ENCODE measurements around the gene ZFP30. TPM values are rescaled to one million over a fixed set of nuclear protein-coding genes. Genes with fewer than 3 reads are reported as not detected.
A peak's percentile ranks its signal among the peaks of the same experiment; 100 is the strongest.
"Not testable (repeated sequence)": the region's sequence is repeated elsewhere in the genome, so short reads cannot be mapped to it uniquely, and the experiment has no call there.

Gene ZFP30
- total RNA-seq, 1 donor from 2014 or later = 16.4 TPM

DNA sequence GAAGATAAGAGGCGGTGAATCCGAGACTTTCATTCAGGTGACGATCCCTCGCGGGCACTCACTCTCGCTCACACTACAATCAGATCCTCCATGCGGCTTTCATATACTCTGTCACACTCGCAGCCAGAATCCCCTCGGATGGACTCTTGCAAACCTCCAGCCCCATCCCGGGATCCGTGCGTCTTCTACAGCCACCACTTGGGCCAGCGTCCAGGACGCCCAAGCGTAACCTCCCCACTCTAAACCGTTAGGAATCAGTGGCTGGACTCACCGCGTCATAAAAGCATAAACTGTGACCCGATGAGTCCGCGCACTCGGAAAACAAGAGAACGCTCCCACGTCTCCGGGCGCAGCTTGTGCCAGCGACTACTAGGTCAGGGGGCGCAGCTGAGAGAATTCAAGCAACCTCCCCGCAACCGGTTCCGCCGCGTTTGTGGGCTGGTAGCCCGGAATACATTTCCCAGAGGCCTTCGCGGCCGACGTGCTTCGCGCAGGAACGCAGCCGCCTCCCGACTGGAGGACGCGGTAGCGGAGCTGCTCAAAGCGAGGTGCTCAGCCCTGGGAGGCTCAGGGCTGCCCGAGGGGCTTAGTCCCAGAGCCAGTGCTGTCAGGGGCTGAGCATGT is 36.7 kb upstream of the ZFP30 start:
- Mint-ChIP-seq H3K4me3 (peak overlapping the region; percentile 94), H3K36me3 (ENCODE audit: low read depth) (peaks cover 14% of the 10 kb centered on the region), H3K9me3 (peaks cover 6% of the 10 kb centered on the region), H3K4me1 (peaks cover 10% of the 10 kb centered on the region), H3K27me3 (no peaks in the 10 kb centered on the region), H3K27ac (peak overlapping the region; percentile 86)
- ChIA-PET POLR2A (interaction anchor here (0.6 to 1.9 kb wide), 10 partner anchors 14 to 1637 kb away, joined by 3 to 9 read pairs (median 4); partner anchors contain the start of genes ZNF260, ZNF540, ZNF570 and ZNF571), CTCF (no interaction called here)
- DNase-seq = peak; percentile 69
- ATAC-seq (ENCODE audit: low read depth) = peak; percentile 94
- intact Hi-C loops (cut with micrococcal nuclease) = loop anchor here (1.0 to 2.0 kb wide), 7 partner anchors 27 to 375 kb away; partner anchors contain the start of genes ZFP30, ZNF527, ZNF540 and ZNF569
- no peak for TF ChIP-seq CTCF (IDR thresholded peaks at IDR 0.05)

GRCh38 chr19:37683520-37683919 is 28.3 kb upstream of the ZFP30 start:
- ChIA-PET POLR2A (no interaction called here), CTCF (no interaction called here)
- Mint-ChIP-seq H3K9me3 (peaks cover 18% of the 10 kb centered on the region), H3K27ac (no peak overlapping the region), H3K36me3 (ENCODE audit: low read depth) (peaks cover 25% of the 10 kb centered on the region), H3K4me1 (no peaks in the 10 kb centered on the region), H3K4me3 (no peak overlapping the region), H3K27me3 (no peaks in the 10 kb centered on the region)
- ATAC-seq (ENCODE audit: low read depth) (no peak), DNase-seq (no peak)
- TF ChIP-seq CTCF (IDR thresholded peaks at IDR 0.05) = no peak
- intact Hi-C loops (cut with micrococcal nuclease) = no loop called here

DNA sequence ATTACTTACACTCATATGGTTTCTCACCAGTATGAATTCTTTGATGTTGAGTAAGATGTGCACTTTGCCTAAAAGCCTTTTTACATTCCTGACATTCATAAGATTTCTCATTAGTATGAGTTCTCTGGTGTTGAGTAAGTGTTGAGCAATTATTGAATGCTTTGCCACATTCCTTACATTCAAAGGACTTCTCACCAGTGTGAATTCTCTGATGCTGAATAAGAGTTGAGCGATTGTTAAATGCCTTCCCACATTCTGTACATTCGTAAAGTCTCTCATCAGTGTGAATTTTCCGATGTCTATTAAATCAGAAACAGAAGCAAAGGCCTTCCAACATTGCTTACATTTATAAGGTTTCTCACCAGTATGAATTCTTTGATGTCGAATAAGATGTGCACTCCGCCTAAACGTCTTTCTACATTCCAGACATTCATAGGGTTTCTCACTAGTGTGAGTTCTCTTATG is 14.2 kb upstream of the ZFP30 start:
- POLR2A ChIA-PET = no interaction called here

GRCh38 chr19:37657157-37657556 is 1.9 kb upstream of the ZFP30 start:
- CTCF ChIA-PET = interaction anchor here (0.8 kb wide), 1 partner anchor 59 kb away, joined by 3 read pairs; no protein-coding TSS in a partner anchor
- intact Hi-C loops (cut with micrococcal nuclease) = loop anchor here (5.0 to 10.0 kb wide), 2 partner anchors 440 to 1542 kb away; partner anchors contain the start of genes OVOL3, POLR2I, TBCB and ZNF383
- POLR2A ChIA-PET = interaction anchor here (0.7 to 1.0 kb wide), 3 partner anchors 62 to 129 kb away, joined by 4 to 6 read pairs (median 5); partner anchors contain the start of gene ZNF573
- ATAC-seq (ENCODE audit: low read depth); H3K9me3 Mint-ChIP-seq; H3K27me3 Mint-ChIP-seq; H3K27ac Mint-ChIP-seq; H3K36me3 Mint-ChIP-seq (ENCODE audit: low read depth); DNase-seq: not testable (repeated sequence)
- Mint-ChIP-seq H3K4me3 (peak overlapping the region; percentile 95), H3K4me1 (peaks cover 28% of the 10 kb centered on the region)

More for the DNA sequence above, 14.2 kb upstream of the ZFP30 start:
- Mint-ChIP-seq H3K27me3 (no peaks in the 10 kb centered on the region), H3K27ac (no peak overlapping the region), H3K4me3 (no peak overlapping the region), H3K36me3 (ENCODE audit: low read depth) (peaks cover 21% of the 10 kb centered on the region), H3K9me3 (peaks cover 21% of the 10 kb centered on the region), H3K4me1 (no peaks in the 10 kb centered on the region)
- CTCF ChIA-PET = no interaction called here
- DNase-seq = no peak
- TF ChIP-seq CTCF (IDR thresholded peaks at IDR 0.05) = no peak
- intact Hi-C loops (cut with micrococcal nuclease) = no loop called here
- ATAC-seq (ENCODE audit: low read depth) = no peak

DNA sequence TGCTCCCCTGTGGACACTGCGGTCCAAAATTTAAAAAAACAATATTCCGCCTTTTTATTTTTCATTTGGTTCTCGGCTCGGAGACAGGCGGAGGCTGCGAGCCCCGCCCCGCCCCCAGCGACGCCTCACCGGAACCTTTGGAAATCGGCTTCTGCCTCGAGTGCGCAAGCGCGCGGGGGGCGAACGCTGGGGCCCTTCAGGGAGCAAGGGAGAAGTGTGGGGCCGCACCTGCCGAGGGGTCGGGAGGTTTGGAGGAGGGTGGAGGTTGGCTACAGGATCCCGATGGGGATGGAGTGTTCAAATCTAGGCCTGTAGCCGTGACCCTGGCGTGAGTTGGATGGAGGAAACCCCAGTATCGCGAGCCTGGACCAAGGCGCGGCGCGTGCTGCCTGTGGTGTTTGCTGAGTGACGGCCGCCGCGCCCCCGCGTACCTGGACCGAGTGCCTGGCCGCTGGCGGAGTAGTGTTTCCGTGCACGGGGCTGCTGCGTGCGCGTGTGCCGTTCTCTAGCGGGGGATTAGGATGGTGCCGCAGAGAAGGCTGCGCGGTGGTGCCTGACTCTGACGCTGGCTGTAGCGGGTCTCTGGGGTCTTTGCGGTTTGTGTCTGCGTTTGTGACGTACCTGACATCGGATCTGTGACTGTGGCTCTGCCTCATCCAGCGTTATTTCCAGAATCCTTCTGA is 565 bp upstream of the ZFP30 start:
- intact Hi-C loops (cut with micrococcal nuclease) = loop anchor here (1.0 to 10.0 kb wide), 8 partner anchors 36 to 1541 kb away; partner anchors contain the start of genes OVOL3, POLR2I, TBCB and ZNF383
- peak overlapping the region; percentile 95 for H3K4me3 Mint-ChIP-seq
- ChIA-PET CTCF (no interaction called here), POLR2A (interaction anchor here (0.7 to 1.6 kb wide), 7 partner anchors 34 to 1441 kb away, joined by 3 to 11 read pairs (median 3); partner anchors contain the start of genes ZNF146, ZNF527, ZNF540 and ZNF565)
- H3K4me1 Mint-ChIP-seq = peaks cover 28% of the 10 kb centered on the region
- peaks cover 2% of the 10 kb centered on the region for H3K9me3 Mint-ChIP-seq
- H3K27ac Mint-ChIP-seq = peak overlapping the region; percentile 95
- DNase-seq (peak; percentile 80), ATAC-seq (ENCODE audit: low read depth) (peak; percentile 67)
- TF ChIP-seq CTCF (IDR thresholded peaks at IDR 0.05) = no peak
- H3K36me3 Mint-ChIP-seq (ENCODE audit: low read depth) = peaks cover 9% of the 10 kb centered on the region
- H3K27me3 Mint-ChIP-seq = no peaks in the 10 kb centered on the region
